Omental fat pad (tissue), 4 donors: Measurements from ENCODE around the gene BROX. TPM values are rescaled to one million over a fixed set of nuclear protein-coding genes. Genes with fewer than 3 reads are reported as not detected.
"Not testable (repeated sequence)": the region's sequence is repeated elsewhere in the genome, so short reads cannot be mapped to it uniquely, and the experiment has no call there.

Experiments
- ATAC-seq: fragments of 150-250 bp; one replicate; pipeline ENCODE4 v1.9.1; 2016; ENCODE audit warnings: mild to moderate bottlenecking, moderate library complexity; ENCODE audit not compliant: low FRiP score
- DNase-seq: peaks from one replicate; pipeline ENCODE4 v3.0.0-alpha.2; 2019; ENCODE audit warnings: low spot score
- CTCF ChIP-seq, 3 donors: fragments of 450-650 bp; IDR thresholded peaks; one replicate each; pipeline ENCODE4 v1.5.1; 2016 to 2017; ENCODE audit warnings: antibody characterized with exemption in 3 of 3, mild to moderate bottlenecking in 3 of 3, moderate library complexity in 2 of 3
- total RNA-seq, 4 donors: library from RNA; depleted of rRNA; stranded (reverse); fragments of >200 nt; gene quantifications; one replicate each; pipeline ENCODE4 v1.1.0, GENCODE V29; 2016

The BROX gene
- total RNA-seq, 4 donors from 2014 or later: 23.9 to 53.3 (median 39.8) TPM

GRCh38 chr1:222761083-222761482 lies 48.7 kb downstream of the BROX start:
- no peak for TF ChIP-seq CTCF (IDR thresholded peaks at IDR 0.05)
- DNase-seq (no peak), ATAC-seq (no peak)

DNA sequence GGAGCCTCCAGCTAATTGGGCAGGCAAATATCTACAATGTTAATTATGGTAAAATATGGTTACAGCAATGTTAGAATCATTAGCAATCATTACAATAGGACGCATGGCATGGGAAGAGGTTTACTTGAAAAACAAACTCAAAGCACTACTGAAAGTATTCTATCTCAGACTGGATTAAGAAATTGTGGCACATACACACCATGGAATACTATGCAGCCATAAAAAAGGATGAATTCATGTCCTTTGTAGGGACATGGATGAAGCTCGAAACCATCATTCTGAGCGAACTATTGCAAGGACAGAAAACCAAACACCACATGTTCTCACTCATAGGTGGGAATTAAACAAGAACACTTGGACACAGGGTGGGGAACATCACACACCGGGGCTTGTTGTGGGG lies 49.8 kb downstream of the BROX start:
- not testable (repeated sequence) for ATAC-seq, DNase-seq

DNA sequence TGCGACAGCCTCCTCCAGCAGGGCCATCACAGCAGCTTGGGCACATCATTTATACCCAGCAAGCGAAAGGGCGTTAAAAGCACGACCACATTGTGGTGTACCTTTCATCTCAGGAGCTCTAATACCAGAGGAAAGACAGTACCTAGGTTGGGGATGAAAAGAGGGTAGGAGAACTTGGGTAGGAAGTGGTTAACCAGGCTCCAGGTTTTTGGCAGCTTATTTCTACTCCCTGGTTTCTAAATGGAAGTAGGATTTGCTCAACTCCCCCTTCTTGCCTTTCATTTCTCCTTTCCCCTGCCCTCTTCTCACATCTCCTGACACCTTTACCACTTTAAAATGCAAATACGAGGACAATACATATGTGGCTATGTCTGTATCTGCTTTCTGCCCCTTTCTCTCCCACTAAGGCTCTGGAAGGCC lies 54.8 kb downstream of the BROX start:
- DNase-seq (no peak), ATAC-seq (no peak)
- no peak for TF ChIP-seq CTCF (IDR thresholded peaks at IDR 0.05)

DNA sequence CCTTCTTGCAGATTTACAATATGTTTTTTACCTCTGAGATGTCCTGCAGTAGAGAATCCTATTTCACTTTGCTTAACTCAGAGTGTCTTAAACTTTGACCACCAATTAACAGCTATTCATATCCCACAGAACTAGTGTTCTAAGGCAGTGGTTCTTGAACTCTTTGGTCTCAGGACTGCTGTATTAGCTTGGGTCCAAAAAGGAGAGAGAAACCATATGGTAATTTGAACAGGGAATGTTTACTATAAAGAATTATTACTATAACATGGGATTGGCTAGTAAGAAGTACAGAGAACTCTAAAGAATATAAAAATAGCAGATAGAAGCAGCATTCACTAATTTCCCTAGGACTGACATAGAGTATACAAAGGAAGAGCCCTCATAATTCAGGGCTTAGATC lies 56.2 kb downstream of the BROX start:
- ATAC-seq: no peak
- no peak for DNase-seq
- TF ChIP-seq CTCF (IDR thresholded peaks at IDR 0.05): no peak

DNA sequence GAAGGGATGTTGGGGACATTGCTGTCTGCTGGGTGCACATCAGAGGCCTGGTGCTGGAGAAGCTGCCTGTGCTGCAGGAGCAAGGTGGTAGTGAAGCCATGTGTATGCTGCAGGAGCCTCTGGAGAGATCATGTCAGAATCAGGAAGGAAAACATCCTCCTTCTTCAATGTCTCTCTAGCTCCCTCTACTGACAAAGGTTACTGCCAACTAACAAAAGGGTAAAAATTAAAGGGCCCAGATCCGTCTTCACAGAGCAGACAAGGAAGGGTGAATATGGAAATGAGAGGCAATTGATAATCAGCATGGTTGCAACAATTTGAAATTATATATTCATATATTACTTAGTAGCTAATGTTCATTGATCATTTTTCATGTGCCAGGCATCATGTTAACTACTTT lies 56.8 kb downstream of the BROX start:
- no peak for DNase-seq
- no peak for TF ChIP-seq CTCF (IDR thresholded peaks at IDR 0.05)
- ATAC-seq: no peak

- ATAC-seq (no peak), DNase-seq (no peak)
- no peak for TF ChIP-seq CTCF (IDR thresholded peaks at IDR 0.05)
Measured at GRCh38 chr1:222769971-222770620, 57.7 kb downstream of the BROX start.

- ATAC-seq (no peak), DNase-seq (no peak)
- no peak for TF ChIP-seq CTCF (IDR thresholded peaks at IDR 0.05)
Measured at GRCh38 chr1:222772996-222773379, 60.6 kb downstream of the BROX start.
